ENCODE measurements around the gene SHLD1. TPM values are rescaled to one million over a fixed set of nuclear protein-coding genes. Genes with fewer than 3 reads are reported as not detected.

Gene SHLD1
- total and polyA plus RNA-seq, 7 donors, result 0.99 to 18.7 (median 5.4) TPM

- peaks cover 0 to 10% (median 6%) of the 10 kb centered on the region in 4 donors for H3K4me1 ChIP-seq
- no peak for DNase-seq
- WGBS, 2 donors, result 63 to 74% methylated on average over 2 of the region's 2 CpGs
- intact Hi-C loops (cut with DNase I), result no loop called here
- H3K9me3 ChIP-seq, result no peaks in the 10 kb centered on the region
- TF ChIP-seq CTCF (IDR thresholded peaks at IDR 0.05), result no peak
- no peak for TF ChIP-seq POLR2A (IDR thresholded peaks at IDR 0.05)
- TF ChIP-seq EP300 (IDR thresholded peaks at IDR 0.05), result no peak
- TF ChIP-seq POLR2AphosphoS5 (IDR thresholded peaks at IDR 0.05), result no peak
- no peaks in the 10 kb centered on the region for H3K36me3 ChIP-seq
- H3K27me3 ChIP-seq, result peaks cover 10 to 42% (median 14%) of the 10 kb centered on the region in 3 donors
- no peak overlapping the region for H3K27ac ChIP-seq
- no peak overlapping the region for H3K4me3 ChIP-seq
These were observed 158.8 kb downstream of the SHLD1 start for GRCh38 chr20:5908981-5909380.

- TF ChIP-seq EP300 (IDR thresholded peaks at IDR 0.05) (no peak), CTCF (IDR thresholded peaks at IDR 0.05) (no peak), POLR2AphosphoS5 (IDR thresholded peaks at IDR 0.05) (no peak), POLR2A (IDR thresholded peaks at IDR 0.05) (no peak)
- no peak for DNase-seq
- Histone ChIP-seq H3K27ac (no peak overlapping the region), H3K4me1 (peaks cover 0 to 10% (median 6%) of the 10 kb centered on the region in 4 donors), H3K9me3 (no peaks in the 10 kb centered on the region), H3K4me3 (no peak overlapping the region), H3K36me3 (no peaks in the 10 kb centered on the region), H3K27me3 (peaks cover 10 to 42% (median 14%) of the 10 kb centered on the region in 3 donors)
- intact Hi-C loops (cut with DNase I), result no loop called here
- 55 to 60% methylated on average over 6 of the region's 6 CpGs for WGBS, 2 donors
These were observed 160.0 kb downstream of the SHLD1 start for GRCh38 chr20:5910186-5910585.

- Histone ChIP-seq H3K27ac (no peak overlapping the region), H3K4me1 (peaks cover 0 to 10% (median 6%) of the 10 kb centered on the region in 4 donors), H3K27me3 (peaks cover 10 to 35% (median 11%) of the 10 kb centered on the region in 3 donors), H3K9me3 (no peaks in the 10 kb centered on the region), H3K4me3 (no peak overlapping the region), H3K36me3 (no peaks in the 10 kb centered on the region)
- no peak for TF ChIP-seq POLR2A (IDR thresholded peaks at IDR 0.05)
- TF ChIP-seq EP300 (IDR thresholded peaks at IDR 0.05), result no peak
- intact Hi-C loops (cut with DNase I), result no loop called here
- WGBS, 2 donors, result 88 to 91% methylated on average over 2 of the region's 2 CpGs
- no peak for DNase-seq
These were observed 163.0 kb downstream of the SHLD1 start for GRCh38 chr20:5913166-5913565.

Small RNA genes lying within 50 kb of the gene (small RNA-seq; reads per million reads assigned to genes)
- 0 reads per million in 3 donors for gene RNU1-55P

Other genes with a start within 250 kb of the SHLD1 start
- 10 to 100 TPM; 15.2 to 22.1 (median 15.8) TPM for gene GPCPD1, start 139.4 kb upstream of the SHLD1 start, total RNA-seq
- gene GPCPD1, start 139.4 kb upstream of the SHLD1 start, polyA plus RNA-seq, result 10 to 100 TPM in 1 of 3 donors, 1 to 10 TPM in 2; 6.0 to 17.0 (median 6.9) TPM
- gene CHGB, start 161.1 kb downstream of the SHLD1 start, total RNA-seq, result 1 to 10 TPM; 1.4 to 5.7 (median 3.6) TPM
- gene CHGB, start 161.1 kb downstream of the SHLD1 start, polyA plus RNA-seq, result 1 to 10 TPM; 1.2 to 4.2 (median 1.8) TPM
- 10 to 100 TPM in 1 of 4 donors, 1 to 10 TPM in 3; 6.1 to 12.7 (median 8.4) TPM for gene TRMT6, start 200.1 kb downstream of the SHLD1 start, total RNA-seq
- 10 to 100 TPM in 1 of 3 donors, 1 to 10 TPM in 2; 6.0 to 11.6 (median 7.8) TPM for gene TRMT6, start 200.1 kb downstream of the SHLD1 start, polyA plus RNA-seq
- gene MCM8, start 200.3 kb downstream of the SHLD1 start, total RNA-seq, result 1 to 10 TPM; 4.6 to 8.0 (median 6.4) TPM
- gene MCM8, start 200.3 kb downstream of the SHLD1 start, polyA plus RNA-seq, result 1 to 10 TPM; 1.8 to 5.6 (median 2.5) TPM

Data from sigmoid colon (tissue), 7 donors.